K562 (cell line): ENCODE measurements around the gene ETNK1. TPM values are rescaled to one million over a fixed set of nuclear protein-coding genes. Genes with fewer than 3 reads are reported as not detected.

Experiments used
- ARHGAP35 ChIP-seq: fragments of 450-650 bp; IDR thresholded peaks from 2 replicates; pipeline ENCODE4 v1.6.1; 2018; ENCODE audit not compliant: partially characterized antibody
- GATA2 ChIP-seq: sonication (generic); formaldehyde crosslinking; IDR thresholded peaks from 2 replicates; pipeline ENCODE4 v1.4.0; 2020; ENCODE audit warnings: mild to moderate bottlenecking, missing genetic modification reagents
- HSF4 ChIP-seq: fragments of 250-450 bp; sonication (Bioruptor Pico); IDR thresholded peaks from 2 replicates; pipeline ENCODE4 v2.1.2; 2022; ENCODE audit warnings: mild to moderate bottlenecking, moderate library complexity, borderline replicate concordance
- PML ChIP-seq: IDR thresholded peaks from 2 replicates; pipeline ENCODE4 v1.6.1; 2012; ENCODE audit warnings: low read length, inconsistent platforms
- SAFB2 ChIP-seq: fragments of 200-400 bp; formaldehyde crosslinking; IDR thresholded peaks from 2 replicates; pipeline ENCODE4 v1.6.1; 2018; ENCODE audit warnings: borderline replicate concordance, low read length, low read depth, moderate library complexity; ENCODE audit not compliant: severe bottlenecking
- SMAD3 ChIP-seq: fragments of 450-650 bp; formaldehyde crosslinking; conservative IDR thresholded peaks from 2 replicates; pipeline ENCODE4 v1.4.0; 2020; ENCODE audit warnings: mild to moderate bottlenecking
- ZNF143 ChIP-seq: sonication (generic); formaldehyde crosslinking; IDR thresholded peaks from 2 replicates; pipeline ENCODE4 v1.9.0; 2022; ENCODE audit warnings: mild to moderate bottlenecking, missing genetic modification reagents
- polyA plus RNA-seq, 8 experiments: library from polyadenylated mRNA; depleted of rRNA in 4 of 8; stranded (reverse) in 5 of 8; unstranded in 3 of 8; fragments of >200 nt; fragmentation: Nextera tagmentation in 2 of 8; fragmentation: Illumina TruSeq in 1 of 8; extraction: Ambion mirVana in 2 of 8; extraction: Trizol in 1 of 8; gene quantifications; 2 replicates each; pipeline versions ENCODE4 v1.2.1 to v1.2.3, GENCODE V29; 2011 to 2014; ENCODE audit warnings: inconsistent platforms in 1 of 8, missing spikeins in 1 of 8
- total RNA-seq, 7 experiments: library from RNA; depleted of rRNA in 6 of 7; stranded (reverse); fragments of >200 nt in 6 of 7; fragmentation: Illumina TruSeq in 2 of 7; extraction: Trizol in 2 of 7; gene quantifications; 2 replicates each; pipeline versions ENCODE4 v1.2.1 to v1.2.3, GENCODE V29; 2011 to 2021; ENCODE audit warnings: low replicate concordance in 1 of 7
- TF ChIP-seq, protein P1 (sequence below): fragments of 250-450 bp; sonication (Bioruptor Pico); IDR thresholded peaks from 2 replicates; pipeline ENCODE4 v1.4.0; 2020; ENCODE audit warnings: mild to moderate bottlenecking, moderate library complexity

ETNK1 gene
- total and polyA plus RNA-seq, 9 of the 15 experiments (the other 6 are each of a cell fraction or from before 2014, with no cell fraction given), result 10.0 to 70.5 (median 36.0) TPM

DNA sequence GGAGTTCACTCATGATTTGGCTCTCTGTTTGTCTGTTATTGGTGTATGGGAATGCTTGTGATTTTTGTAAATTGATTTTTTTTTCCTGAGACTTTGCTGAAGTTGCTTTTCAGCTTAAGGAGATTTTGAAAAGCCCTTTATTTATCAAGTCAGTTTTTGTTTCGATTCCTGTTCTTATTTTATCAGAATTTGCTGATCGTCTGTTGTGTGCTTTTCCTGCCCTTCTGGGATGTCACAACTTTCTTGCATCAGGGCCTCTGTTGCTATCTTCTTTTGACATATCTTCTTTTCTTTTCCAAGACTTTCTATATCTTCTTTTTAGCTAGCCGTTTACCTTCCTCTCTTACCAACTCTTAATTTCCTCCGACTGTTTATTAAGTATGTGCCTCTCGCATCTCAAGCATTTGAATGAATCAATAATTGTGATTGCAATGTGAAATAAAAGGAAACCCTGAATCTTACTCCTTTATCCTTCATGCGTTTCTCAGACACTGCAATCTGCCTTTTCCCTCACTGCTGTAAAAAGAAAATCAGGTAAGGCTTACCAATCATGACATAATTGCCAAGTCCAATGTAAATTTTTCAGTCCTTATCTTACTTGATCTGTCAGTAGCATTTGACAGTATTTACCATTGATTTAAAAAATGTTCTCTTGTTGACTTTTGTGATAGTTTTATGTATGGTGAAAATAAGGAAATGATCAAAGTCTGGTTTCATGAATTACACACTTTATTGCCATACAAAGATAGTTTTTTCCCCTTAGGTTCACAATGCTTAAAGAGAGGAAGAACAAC, 53.0 kb downstream of the ETNK1 start (continued):
- TF ChIP-seq, protein P1, sequence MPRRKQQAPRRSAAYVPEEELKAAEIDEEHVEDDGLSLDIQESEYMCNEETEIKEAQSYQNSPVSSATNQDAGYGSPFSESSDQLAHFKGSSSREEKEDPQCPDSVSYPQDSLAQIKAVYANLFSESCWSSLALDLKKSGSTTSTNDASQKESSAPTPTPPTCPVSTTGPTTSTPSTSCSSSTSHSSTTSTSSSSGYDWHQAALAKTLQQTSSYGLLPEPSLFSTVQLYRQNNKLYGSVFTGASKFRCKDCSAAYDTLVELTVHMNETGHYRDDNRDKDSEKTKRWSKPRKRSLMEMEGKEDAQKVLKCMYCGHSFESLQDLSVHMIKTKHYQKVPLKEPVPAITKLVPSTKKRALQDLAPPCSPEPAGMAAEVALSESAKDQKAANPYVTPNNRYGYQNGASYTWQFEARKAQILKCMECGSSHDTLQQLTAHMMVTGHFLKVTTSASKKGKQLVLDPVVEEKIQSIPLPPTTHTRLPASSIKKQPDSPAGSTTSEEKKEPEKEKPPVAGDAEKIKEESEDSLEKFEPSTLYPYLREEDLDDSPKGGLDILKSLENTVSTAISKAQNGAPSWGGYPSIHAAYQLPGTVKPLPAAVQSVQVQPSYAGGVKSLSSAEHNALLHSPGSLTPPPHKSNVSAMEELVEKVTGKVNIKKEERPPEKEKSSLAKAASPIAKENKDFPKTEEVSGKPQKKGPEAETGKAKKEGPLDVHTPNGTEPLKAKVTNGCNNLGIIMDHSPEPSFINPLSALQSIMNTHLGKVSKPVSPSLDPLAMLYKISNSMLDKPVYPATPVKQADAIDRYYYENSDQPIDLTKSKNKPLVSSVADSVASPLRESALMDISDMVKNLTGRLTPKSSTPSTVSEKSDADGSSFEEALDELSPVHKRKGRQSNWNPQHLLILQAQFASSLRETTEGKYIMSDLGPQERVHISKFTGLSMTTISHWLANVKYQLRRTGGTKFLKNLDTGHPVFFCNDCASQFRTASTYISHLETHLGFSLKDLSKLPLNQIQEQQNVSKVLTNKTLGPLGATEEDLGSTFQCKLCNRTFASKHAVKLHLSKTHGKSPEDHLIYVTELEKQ (CRISPR knock-in tag), result no peak
- TF ChIP-seq GATA2 (CRISPR knock-in tag) (no peak), HSF4 (CRISPR knock-in tag) (no peak), PML (no peak), ZNF143 (no peak), ARHGAP35 (no peak), SMAD3 (no peak), SAFB2 (no peak)
